ENCODE data around the gene TTC22.

DNA sequence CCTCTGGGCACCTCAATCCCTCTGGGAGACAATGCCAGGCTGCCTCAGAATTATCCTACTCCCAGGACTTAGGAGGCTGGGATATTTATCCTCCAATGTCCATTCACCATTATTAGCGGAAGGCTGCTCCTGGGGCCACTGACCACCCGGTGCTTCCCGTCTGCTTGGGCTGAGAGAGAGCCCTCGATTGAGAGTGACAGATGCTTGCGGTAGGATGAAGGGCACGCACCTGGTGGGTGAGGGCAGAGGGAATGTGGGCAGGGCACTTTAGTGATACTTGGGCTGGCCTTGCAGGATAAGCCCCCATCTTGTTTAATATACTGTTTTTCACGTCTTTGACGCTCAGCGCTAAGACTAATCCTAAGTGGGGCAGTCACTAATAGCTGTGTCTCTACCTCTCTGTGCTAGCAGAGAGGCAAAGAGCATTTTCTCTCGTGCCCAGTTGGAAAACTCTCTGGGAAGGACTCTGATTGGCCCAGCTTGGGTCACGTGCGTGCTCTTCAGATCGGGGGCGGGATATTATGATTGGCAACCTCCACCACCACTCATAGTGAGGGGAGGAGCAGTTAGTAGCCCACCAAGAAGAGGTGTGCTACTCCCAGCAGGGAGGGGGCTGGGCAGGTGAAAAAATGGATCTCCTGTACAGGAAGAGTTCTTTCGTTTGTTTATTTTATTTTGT is 26.2 kb downstream of the TTC22 start:
- no peak for TF ChIP-seq CSDC2 (CRISPR knock-in tag; IDR thresholded peaks at IDR 0.05)
- no peak for TF ChIP-seq TOX (CRISPR knock-in tag; IDR thresholded peaks at IDR 0.05; ENCODE audit: borderline replicate concordance)
- TF ChIP-seq, protein P1, sequence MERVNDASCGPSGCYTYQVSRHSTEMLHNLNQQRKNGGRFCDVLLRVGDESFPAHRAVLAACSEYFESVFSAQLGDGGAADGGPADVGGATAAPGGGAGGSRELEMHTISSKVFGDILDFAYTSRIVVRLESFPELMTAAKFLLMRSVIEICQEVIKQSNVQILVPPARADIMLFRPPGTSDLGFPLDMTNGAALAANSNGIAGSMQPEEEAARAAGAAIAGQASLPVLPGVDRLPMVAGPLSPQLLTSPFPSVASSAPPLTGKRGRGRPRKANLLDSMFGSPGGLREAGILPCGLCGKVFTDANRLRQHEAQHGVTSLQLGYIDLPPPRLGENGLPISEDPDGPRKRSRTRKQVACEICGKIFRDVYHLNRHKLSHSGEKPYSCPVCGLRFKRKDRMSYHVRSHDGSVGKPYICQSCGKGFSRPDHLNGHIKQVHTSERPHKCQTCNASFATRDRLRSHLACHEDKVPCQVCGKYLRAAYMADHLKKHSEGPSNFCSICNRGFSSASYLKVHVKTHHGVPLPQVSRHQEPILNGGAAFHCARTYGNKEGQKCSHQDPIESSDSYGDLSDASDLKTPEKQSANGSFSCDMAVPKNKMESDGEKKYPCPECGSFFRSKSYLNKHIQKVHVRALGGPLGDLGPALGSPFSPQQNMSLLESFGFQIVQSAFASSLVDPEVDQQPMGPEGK (CRISPR knock-in tag; IDR thresholded peaks at IDR 0.05; ENCODE audit: borderline replicate concordance), result no peak
- TF ChIP-seq ZNF565 (CRISPR knock-in tag; conservative IDR thresholded peaks at IDR 0.05; ENCODE audit: low read depth), result no peak
- no peak for TF ChIP-seq ZNF70 (CRISPR knock-in tag; IDR thresholded peaks at IDR 0.05)
- no peak for TF ChIP-seq ZFP3 (CRISPR knock-in tag; IDR thresholded peaks at IDR 0.05)
- TF ChIP-seq BACH2 (CRISPR knock-in tag; IDR thresholded peaks at IDR 0.05; ENCODE audit: borderline replicate concordance), result no peak
- TF ChIP-seq ZC3H10 (CRISPR knock-in tag; IDR thresholded peaks at IDR 0.05), result no peak
- no peak for TF ChIP-seq GLIS3 (CRISPR knock-in tag; IDR thresholded peaks at IDR 0.05)
- no peak for TF ChIP-seq ESRRG (CRISPR knock-in tag; IDR thresholded peaks at IDR 0.05)
- TF ChIP-seq, protein P2, sequence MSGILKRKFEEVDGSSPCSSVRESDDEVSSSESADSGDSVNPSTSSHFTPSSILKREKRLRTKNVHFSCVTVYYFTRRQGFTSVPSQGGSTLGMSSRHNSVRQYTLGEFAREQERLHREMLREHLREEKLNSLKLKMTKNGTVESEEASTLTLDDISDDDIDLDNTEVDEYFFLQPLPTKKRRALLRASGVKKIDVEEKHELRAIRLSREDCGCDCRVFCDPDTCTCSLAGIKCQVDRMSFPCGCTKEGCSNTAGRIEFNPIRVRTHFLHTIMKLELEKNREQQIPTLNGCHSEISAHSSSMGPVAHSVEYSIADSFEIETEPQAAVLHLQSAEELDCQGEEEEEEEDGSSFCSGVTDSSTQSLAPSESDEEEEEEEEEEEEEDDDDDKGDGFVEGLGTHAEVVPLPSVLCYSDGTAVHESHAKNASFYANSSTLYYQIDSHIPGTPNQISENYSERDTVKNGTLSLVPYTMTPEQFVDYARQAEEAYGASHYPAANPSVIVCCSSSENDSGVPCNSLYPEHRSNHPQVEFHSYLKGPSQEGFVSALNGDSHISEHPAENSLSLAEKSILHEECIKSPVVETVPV (CRISPR knock-in tag; IDR thresholded peaks at IDR 0.05), result no peak
- no peak for TF ChIP-seq ISL1 (CRISPR knock-in tag; IDR thresholded peaks at IDR 0.05)
- no peak for TF ChIP-seq ARNTL (CRISPR knock-in tag; IDR thresholded peaks at IDR 0.05; ENCODE audit: borderline replicate concordance, low read depth)
- TF ChIP-seq, protein P3, sequence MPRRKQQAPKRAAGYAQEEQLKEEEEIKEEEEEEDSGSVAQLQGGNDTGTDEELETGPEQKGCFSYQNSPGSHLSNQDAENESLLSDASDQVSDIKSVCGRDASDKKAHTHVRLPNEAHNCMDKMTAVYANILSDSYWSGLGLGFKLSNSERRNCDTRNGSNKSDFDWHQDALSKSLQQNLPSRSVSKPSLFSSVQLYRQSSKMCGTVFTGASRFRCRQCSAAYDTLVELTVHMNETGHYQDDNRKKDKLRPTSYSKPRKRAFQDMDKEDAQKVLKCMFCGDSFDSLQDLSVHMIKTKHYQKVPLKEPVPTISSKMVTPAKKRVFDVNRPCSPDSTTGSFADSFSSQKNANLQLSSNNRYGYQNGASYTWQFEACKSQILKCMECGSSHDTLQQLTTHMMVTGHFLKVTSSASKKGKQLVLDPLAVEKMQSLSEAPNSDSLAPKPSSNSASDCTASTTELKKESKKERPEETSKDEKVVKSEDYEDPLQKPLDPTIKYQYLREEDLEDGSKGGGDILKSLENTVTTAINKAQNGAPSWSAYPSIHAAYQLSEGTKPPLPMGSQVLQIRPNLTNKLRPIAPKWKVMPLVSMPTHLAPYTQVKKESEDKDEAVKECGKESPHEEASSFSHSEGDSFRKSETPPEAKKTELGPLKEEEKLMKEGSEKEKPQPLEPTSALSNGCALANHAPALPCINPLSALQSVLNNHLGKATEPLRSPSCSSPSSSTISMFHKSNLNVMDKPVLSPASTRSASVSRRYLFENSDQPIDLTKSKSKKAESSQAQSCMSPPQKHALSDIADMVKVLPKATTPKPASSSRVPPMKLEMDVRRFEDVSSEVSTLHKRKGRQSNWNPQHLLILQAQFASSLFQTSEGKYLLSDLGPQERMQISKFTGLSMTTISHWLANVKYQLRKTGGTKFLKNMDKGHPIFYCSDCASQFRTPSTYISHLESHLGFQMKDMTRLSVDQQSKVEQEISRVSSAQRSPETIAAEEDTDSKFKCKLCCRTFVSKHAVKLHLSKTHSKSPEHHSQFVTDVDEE (CRISPR knock-in tag; IDR thresholded peaks at IDR 0.05), result no peak
